Adipocyte (in vitro differentiated cells): ENCODE data around the gene ACTR6.
A peak's percentile ranks its signal among the peaks of the same experiment; 100 is the strongest.
"Not testable (repeated sequence)": the region's sequence is repeated elsewhere in the genome, so short reads cannot be mapped to it uniquely, and the experiment has no call there.

ENCODE experiments used
- DNase-seq: peaks from one replicate; pipeline ENCODE4 v3.0.0-alpha.2; 2015; ENCODE audit warnings: low read depth
- H3K27me3 ChIP-seq: replicated peaks from 2 replicates; pipeline ENCODE4 v1.7.0; 2013; ENCODE audit warnings: mild to moderate bottlenecking, low read length, moderate library complexity; ENCODE audit not compliant: control insufficient read depth, insufficient read depth
- H3K36me3 ChIP-seq: 2 replicates; pipeline ENCODE4 v1.7.0; 2013; ENCODE audit warnings: low read length, mild to moderate bottlenecking, moderate library complexity; ENCODE audit not compliant: control insufficient read depth, insufficient read depth, severe bottlenecking
- H3K4me1 ChIP-seq: 2 replicates; pipeline ENCODE4 v1.7.0; 2013; ENCODE audit warnings: mild to moderate bottlenecking, low read length, moderate library complexity; ENCODE audit not compliant: control insufficient read depth, insufficient read depth
- H3K4me3 ChIP-seq: 2 replicates; pipeline ENCODE4 v1.7.0; 2013; ENCODE audit warnings: mild to moderate bottlenecking, low read length, moderate library complexity
- H3K9ac ChIP-seq: 2 replicates; pipeline ENCODE4 v1.7.0; 2013; ENCODE audit warnings: mild to moderate bottlenecking, low read length, moderate library complexity
- H3K9me3 ChIP-seq: 2 replicates; pipeline ENCODE4 v1.7.0; 2013; ENCODE audit warnings: mild to moderate bottlenecking, low read length, moderate library complexity; ENCODE audit not compliant: control insufficient read depth

Gene ACTR6

DNA sequence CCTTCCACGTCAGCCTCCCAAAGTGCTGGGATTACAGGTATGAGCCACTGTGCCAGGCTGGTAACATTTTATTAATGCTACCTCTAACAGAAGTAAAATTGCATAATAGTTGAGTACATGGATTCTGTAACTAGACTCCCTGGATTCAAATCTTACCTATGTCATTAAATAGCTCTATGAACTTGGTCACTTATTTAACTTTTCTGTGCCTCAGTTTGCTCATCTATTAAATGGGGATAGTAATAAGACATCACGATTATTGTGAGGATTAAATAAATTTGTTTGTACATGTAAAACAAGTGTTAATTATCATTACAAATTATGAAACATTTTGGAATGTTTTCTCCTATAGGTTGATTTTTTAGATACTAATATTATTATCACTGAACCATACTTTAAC is 6.7 kb downstream of the ACTR6 start:
- H3K4me3 ChIP-seq, result no peak overlapping the region
- no peak overlapping the region for H3K9ac ChIP-seq
- no peak for DNase-seq
- H3K27me3 ChIP-seq, result no peaks in the 10 kb centered on the region
- no peaks in the 10 kb centered on the region for H3K4me1 ChIP-seq
- H3K36me3 ChIP-seq, result peaks cover 63% of the 10 kb centered on the region
- no peaks in the 10 kb centered on the region for H3K9me3 ChIP-seq

GRCh38 chr12:100208834-100209233 is 8.2 kb downstream of the ACTR6 start:
- Histone ChIP-seq H3K27me3 (no peaks in the 10 kb centered on the region), H3K9ac (no peak overlapping the region), H3K4me1 (no peaks in the 10 kb centered on the region), H3K36me3 (peaks cover 75% of the 10 kb centered on the region), H3K9me3 (no peaks in the 10 kb centered on the region), H3K4me3 (no peak overlapping the region)
- DNase-seq, result no peak

GRCh38 chr12:100211698-100212097 is 11.1 kb downstream of the ACTR6 start:
- no peak for DNase-seq
- peaks cover 77% of the 10 kb centered on the region for H3K36me3 ChIP-seq
- peaks cover 12% of the 10 kb centered on the region for H3K4me1 ChIP-seq
- H3K9ac ChIP-seq, result no peak overlapping the region
- no peak overlapping the region for H3K4me3 ChIP-seq
- H3K9me3 ChIP-seq, result no peaks in the 10 kb centered on the region
- H3K27me3 ChIP-seq, result no peaks in the 10 kb centered on the region

DNA sequence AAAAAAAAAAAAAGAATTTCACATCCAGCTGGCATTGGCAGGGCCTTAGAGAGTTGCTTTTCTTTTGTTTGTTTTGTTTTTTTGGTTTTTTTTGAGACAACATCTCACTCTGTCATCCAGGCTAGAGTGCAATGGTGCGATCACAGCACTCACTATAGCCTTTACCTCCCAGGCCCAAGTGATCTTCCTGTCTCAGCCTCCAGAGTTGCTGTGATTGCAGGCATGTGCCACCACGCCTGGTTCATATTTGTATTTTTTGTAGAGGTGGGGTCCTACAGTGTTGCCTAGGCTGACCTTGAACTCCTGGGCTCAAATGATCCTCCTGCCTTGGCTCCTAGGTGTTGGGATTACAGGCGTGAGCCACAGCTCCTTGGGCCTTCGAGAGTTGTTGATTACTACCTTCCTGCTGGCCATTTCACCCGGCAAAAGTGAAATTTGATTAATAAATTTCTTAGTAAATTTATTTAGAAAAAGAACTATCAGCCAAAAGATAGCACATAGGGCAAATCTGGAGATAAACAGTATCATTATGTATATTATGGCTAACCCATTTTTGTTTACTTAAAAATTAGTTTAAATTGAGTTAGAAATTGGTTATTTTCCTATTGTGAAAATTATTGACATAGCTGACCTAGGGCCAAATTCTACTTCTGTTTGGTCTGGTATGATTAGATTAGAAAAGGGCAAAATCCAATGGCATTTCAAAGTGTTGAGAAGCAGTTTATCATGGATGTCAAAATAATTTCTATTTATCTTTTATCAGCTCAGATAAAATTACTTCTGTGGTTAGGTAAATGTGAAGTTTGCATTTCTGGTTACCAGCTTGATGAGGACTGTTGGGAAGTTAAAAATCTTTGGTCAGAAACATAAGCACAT is 12.6 kb downstream of the ACTR6 start:
- Histone ChIP-seq H3K9me3 (no peaks in the 10 kb centered on the region), H3K36me3 (peaks cover 68% of the 10 kb centered on the region), H3K9ac (no peak overlapping the region), H3K4me1 (peaks cover 12% of the 10 kb centered on the region), H3K4me3 (no peak overlapping the region), H3K27me3 (no peaks in the 10 kb centered on the region)
- no peak for DNase-seq

- H3K9ac ChIP-seq, result no peak overlapping the region
- no peaks in the 10 kb centered on the region for H3K27me3 ChIP-seq
- no peaks in the 10 kb centered on the region for H3K9me3 ChIP-seq
- no peak overlapping the region for H3K4me3 ChIP-seq
- peaks cover 68% of the 10 kb centered on the region for H3K36me3 ChIP-seq
- H3K4me1 ChIP-seq, result peaks cover 12% of the 10 kb centered on the region
- no peak for DNase-seq
Measured at GRCh38 chr12:100214518-100214917, 13.9 kb downstream of the ACTR6 start.

DNA sequence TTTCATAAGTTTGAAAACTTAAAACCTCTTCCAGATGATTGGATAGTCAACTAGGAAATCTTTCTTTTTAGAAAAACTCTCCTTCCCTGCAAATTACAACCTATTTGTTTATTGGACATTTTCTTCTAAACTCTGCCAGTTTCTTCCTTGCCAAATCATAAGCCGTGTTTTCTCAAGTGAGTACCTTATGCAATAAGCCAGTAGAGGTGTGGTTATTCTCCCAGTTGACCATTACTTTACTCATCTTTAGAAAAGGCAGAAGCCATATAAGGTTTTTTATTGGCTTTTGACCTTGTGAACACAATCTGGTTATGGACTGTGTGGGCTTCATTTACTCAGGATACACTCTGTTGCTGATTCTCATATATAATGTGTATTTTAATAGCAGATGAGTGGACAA is 14.6 kb downstream of the ACTR6 start:
- no peaks in the 10 kb centered on the region for H3K27me3 ChIP-seq
- H3K4me1 ChIP-seq, result peaks cover 12% of the 10 kb centered on the region
- no peak for DNase-seq
- no peak overlapping the region for H3K9ac ChIP-seq
- no peaks in the 10 kb centered on the region for H3K9me3 ChIP-seq
- peak overlapping the region; percentile 38 for H3K4me3 ChIP-seq
- H3K36me3 ChIP-seq, result peaks cover 68% of the 10 kb centered on the region

GRCh38 chr12:100216337-100216736 is 15.7 kb downstream of the ACTR6 start:
- H3K4me3 ChIP-seq, result no peak overlapping the region
- H3K36me3 ChIP-seq, result peaks cover 67% of the 10 kb centered on the region
- H3K4me1 ChIP-seq, result peaks cover 12% of the 10 kb centered on the region
- H3K9me3 ChIP-seq, result no peaks in the 10 kb centered on the region
- no peaks in the 10 kb centered on the region for H3K27me3 ChIP-seq
- no peak overlapping the region for H3K9ac ChIP-seq
- no peak for DNase-seq

GRCh38 chr12:100219328-100220109 is 18.9 kb downstream of the ACTR6 start:
- Histone ChIP-seq H3K9ac (no peak overlapping the region), H3K9me3 (no peaks in the 10 kb centered on the region), H3K4me3 (no peak overlapping the region), H3K27me3 (no peaks in the 10 kb centered on the region), H3K36me3 (peaks cover 63% of the 10 kb centered on the region), H3K4me1 (peaks cover 10% of the 10 kb centered on the region)
- no peak for DNase-seq

- no peak for DNase-seq
- Histone ChIP-seq H3K4me1 (no peaks in the 10 kb centered on the region), H3K9me3 (no peaks in the 10 kb centered on the region), H3K4me3 (no peak overlapping the region), H3K27me3 (no peaks in the 10 kb centered on the region), H3K9ac (no peak overlapping the region), H3K36me3 (peaks cover 66% of the 10 kb centered on the region)
Measured at GRCh38 chr12:100221523-100221922, 20.9 kb downstream of the ACTR6 start.

- H3K4me1 ChIP-seq, DNase-seq: not testable (repeated sequence)
- H3K36me3 ChIP-seq, result peaks cover 64% of the 10 kb centered on the region
Measured at GRCh38 chr12:100222173-100222572, 21.6 kb downstream of the ACTR6 start.

DNA sequence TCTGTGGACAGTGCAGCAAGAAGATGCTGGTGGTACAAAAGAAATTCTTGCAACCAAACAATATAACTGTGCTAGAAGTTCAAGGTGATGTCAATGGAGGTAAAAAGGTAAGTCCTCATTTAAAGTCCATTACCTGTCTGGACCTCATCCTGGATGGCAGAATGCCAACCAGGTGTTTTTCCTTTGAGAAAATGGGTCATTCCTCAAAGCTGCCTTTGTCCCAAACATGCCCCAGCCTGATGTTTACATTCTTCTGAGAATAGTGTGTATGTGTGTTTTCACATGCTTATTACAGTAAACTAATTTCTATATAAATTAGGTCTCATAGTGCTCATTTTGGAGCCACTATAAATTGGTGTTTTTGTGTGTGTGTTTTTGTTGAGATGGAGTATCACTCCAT is 24.9 kb downstream of the ACTR6 start:
- no peak overlapping the region for H3K4me3 ChIP-seq
- no peaks in the 10 kb centered on the region for H3K27me3 ChIP-seq
- H3K9ac ChIP-seq, result no peak overlapping the region
- DNase-seq, result no peak
- H3K4me1 ChIP-seq, result no peaks in the 10 kb centered on the region
- no peaks in the 10 kb centered on the region for H3K9me3 ChIP-seq
- H3K36me3 ChIP-seq, result peaks cover 36% of the 10 kb centered on the region

More at GRCh38 chr12:100222173-100222572, 21.6 kb downstream of the ACTR6 start:
- H3K9ac ChIP-seq, H3K27me3 ChIP-seq, H3K9me3 ChIP-seq, H3K4me3 ChIP-seq: not testable (repeated sequence)
